SK-N-MC (cell line): ENCODE results near the gene CCDC107.
A peak's percentile ranks its signal among the peaks of the same experiment; 100 is the strongest.

Experiments
- DNase-seq: peaks from one replicate; pipeline ENCODE4 v3.0.0-alpha.2; 2011; ENCODE audit warnings: low read depth, low spot score
- H3K27ac ChIP-seq: fragments of 200-600 bp; sonication (generic); 2 replicates; pipeline ENCODE4 v1.5.1; 2016; ENCODE audit warnings: mixed run types
- H3K36me3 ChIP-seq: fragments of 200-600 bp; sonication (generic); 2 replicates; pipeline ENCODE4 v1.6.1; 2017; ENCODE audit warnings: antibody characterized with exemption, low read length, mixed read lengths; ENCODE audit not compliant: insufficient read depth
- H3K4me3 ChIP-seq: fragments of 200-600 bp; sonication (generic); 2 replicates; pipeline ENCODE4 v1.5.1; 2016
- H3K9ac ChIP-seq: fragments of 200-600 bp; sonication (generic); 2 replicates; pipeline ENCODE4 v1.8.0; 2017; ENCODE audit warnings: mixed run types, mixed read lengths; ENCODE audit not compliant: insufficient read length
- H3K9me3 ChIP-seq: fragments of 200-600 bp; sonication (generic); 2 replicates; pipeline ENCODE4 v1.6.1; 2017; ENCODE audit warnings: low read depth, mild to moderate bottlenecking, antibody characterized with exemption, low read length, moderate library complexity, mixed read lengths
- EZH2 ChIP-seq: fragments of 200-600 bp; sonication (generic); IDR thresholded peaks from one replicate; pipeline ENCODE4 v1.6.1; 2017; ENCODE audit warnings: antibody characterized with exemption
- FOXP2 ChIP-seq: optimal IDR thresholded peaks from 2 replicates; pipeline ENCODE3; 2011; ENCODE audit warnings: mild to moderate bottlenecking, moderate library complexity; ENCODE audit not compliant: insufficient read depth; ENCODE audit errors: extremely low read length, control extremely low read depth
- POLR2AphosphoS5 ChIP-seq: IDR thresholded peaks from 2 replicates; pipeline ENCODE4 v1.6.1; 2012; ENCODE audit warnings: mild to moderate bottlenecking, low read depth, low read length, borderline replicate concordance

Gene CCDC107

DNA sequence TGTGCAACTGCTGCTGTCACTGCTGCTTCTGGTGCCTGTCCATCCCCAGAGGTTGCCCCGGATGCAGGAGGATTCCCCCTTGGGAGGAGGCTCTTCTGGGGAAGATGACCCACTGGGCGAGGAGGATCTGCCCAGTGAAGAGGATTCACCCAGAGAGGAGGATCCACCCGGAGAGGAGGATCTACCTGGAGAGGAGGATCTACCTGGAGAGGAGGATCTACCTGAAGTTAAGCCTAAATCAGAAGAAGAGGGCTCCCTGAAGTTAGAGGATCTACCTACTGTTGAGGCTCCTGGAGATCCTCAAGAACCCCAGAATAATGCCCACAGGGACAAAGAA is 15.9 kb downstream of the CCDC107 start:
- no peak overlapping the region for H3K27ac ChIP-seq
- DNase-seq = no peak
- no peak overlapping the region for H3K9ac ChIP-seq
- TF ChIP-seq FOXP2 = no peak
- no peak overlapping the region for H3K4me3 ChIP-seq
- H3K36me3 ChIP-seq = no peaks in the 10 kb centered on the region
- H3K9me3 ChIP-seq = no peaks in the 10 kb centered on the region

GRCh38 chr9:35675204-35675603 is 17.1 kb downstream of the CCDC107 start:
- Histone ChIP-seq H3K36me3 (no peaks in the 10 kb centered on the region), H3K9me3 (no peaks in the 10 kb centered on the region), H3K4me3 (no peak overlapping the region), H3K27ac (no peak overlapping the region), H3K9ac (no peak overlapping the region)
- TF ChIP-seq POLR2AphosphoS5 (no peak), FOXP2 (no peak), EZH2 (no peak)
- no peak for DNase-seq

DNA sequence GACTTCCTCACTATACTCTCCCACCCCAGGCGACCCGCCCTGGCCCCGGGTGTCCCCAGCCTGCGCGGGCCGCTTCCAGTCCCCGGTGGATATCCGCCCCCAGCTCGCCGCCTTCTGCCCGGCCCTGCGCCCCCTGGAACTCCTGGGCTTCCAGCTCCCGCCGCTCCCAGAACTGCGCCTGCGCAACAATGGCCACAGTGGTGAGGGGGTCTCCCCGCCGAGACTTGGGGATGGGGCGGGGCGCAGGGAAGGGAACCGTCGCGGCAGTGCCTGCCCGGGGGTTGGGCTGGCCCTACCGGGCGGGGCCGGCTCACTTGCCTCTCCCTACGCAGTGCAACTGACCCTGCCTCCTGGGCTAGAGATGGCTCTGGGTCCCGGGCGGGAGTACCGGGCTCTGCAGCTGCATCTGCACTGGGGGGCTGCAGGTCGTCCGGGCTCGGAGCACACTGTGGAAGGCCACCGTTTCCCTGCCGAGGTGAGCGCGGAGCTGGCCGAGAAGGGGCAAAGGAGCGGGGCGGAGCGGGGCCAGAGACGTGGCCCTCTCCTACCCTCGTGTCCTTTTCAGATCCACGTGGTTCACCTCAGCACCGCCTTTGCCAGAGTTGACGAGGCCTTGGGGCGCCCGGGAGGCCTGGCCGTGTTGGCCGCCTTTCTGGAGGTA is 17.8 kb downstream of the CCDC107 start:
- Histone ChIP-seq H3K36me3 (no peaks in the 10 kb centered on the region), H3K9me3 (no peaks in the 10 kb centered on the region), H3K27ac (no peak overlapping the region), H3K9ac (no peak overlapping the region), H3K4me3 (no peak overlapping the region)
- no peak for DNase-seq
- no peak for TF ChIP-seq FOXP2
- TF ChIP-seq POLR2AphosphoS5 = no peak
- TF ChIP-seq EZH2 = no peak

GRCh38 chr9:35679091-35679490 is 21.0 kb downstream of the CCDC107 start:
- no peak overlapping the region for H3K9ac ChIP-seq
- H3K27ac ChIP-seq = no peak overlapping the region
- H3K36me3 ChIP-seq = peaks cover 12% of the 10 kb centered on the region; the same call in 1 of the 2 replicates
- H3K4me3 ChIP-seq = no peak overlapping the region
- H3K9me3 ChIP-seq = no peaks in the 10 kb centered on the region
- no peak for TF ChIP-seq FOXP2
- no peak for TF ChIP-seq POLR2AphosphoS5
- no peak for TF ChIP-seq EZH2
- DNase-seq = no peak

DNA sequence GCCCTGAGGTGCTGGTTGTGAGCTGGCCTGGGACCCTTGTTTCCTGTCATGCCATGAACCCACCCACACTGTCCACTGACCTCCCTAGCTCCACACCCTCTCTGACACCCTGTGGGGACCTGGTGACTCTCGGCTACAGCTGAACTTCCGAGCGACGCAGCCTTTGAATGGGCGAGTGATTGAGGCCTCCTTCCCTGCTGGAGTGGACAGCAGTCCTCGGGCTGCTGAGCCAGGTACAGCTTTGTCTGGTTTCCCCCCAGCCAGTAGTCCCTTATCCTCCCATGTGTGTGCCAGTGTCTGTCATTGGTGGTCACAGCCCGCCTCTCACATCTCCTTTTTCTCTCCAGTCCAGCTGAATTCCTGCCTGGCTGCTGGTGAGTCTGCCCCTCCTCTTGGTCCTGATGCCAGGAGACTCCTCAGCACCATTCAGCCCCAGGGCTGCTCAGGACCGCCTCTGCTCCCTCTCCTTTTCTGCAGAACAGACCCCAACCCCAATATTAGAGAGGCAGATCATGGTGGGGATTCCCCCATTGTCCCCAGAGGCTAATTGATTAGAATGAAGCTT is 21.8 kb downstream of the CCDC107 start:
- no peak overlapping the region for H3K4me3 ChIP-seq

GRCh38 chr9:35680331-35681105 is 22.4 kb downstream of the CCDC107 start:
- Histone ChIP-seq H3K9ac (no peak overlapping the region), H3K27ac (no peak overlapping the region), H3K9me3 (no peaks in the 10 kb centered on the region), H3K4me3 (no peak overlapping the region), H3K36me3 (peaks cover 22% of the 10 kb centered on the region; the same call in 1 of the 2 replicates)
- TF ChIP-seq POLR2AphosphoS5 (peak; percentile 14; the same call in 1 of the 2 replicates), FOXP2 (no peak), EZH2 (no peak)
- no peak for DNase-seq

More for the DNA sequence above, 21.8 kb downstream of the CCDC107 start:
- no peak for DNase-seq
- Histone ChIP-seq H3K36me3 (peaks cover 19% of the 10 kb centered on the region; the same call in 1 of the 2 replicates), H3K9ac (no peak overlapping the region), H3K9me3 (no peaks in the 10 kb centered on the region), H3K27ac (no peak overlapping the region)
- TF ChIP-seq POLR2AphosphoS5 = no peak
- no peak for TF ChIP-seq EZH2
- no peak for TF ChIP-seq FOXP2

DNA sequence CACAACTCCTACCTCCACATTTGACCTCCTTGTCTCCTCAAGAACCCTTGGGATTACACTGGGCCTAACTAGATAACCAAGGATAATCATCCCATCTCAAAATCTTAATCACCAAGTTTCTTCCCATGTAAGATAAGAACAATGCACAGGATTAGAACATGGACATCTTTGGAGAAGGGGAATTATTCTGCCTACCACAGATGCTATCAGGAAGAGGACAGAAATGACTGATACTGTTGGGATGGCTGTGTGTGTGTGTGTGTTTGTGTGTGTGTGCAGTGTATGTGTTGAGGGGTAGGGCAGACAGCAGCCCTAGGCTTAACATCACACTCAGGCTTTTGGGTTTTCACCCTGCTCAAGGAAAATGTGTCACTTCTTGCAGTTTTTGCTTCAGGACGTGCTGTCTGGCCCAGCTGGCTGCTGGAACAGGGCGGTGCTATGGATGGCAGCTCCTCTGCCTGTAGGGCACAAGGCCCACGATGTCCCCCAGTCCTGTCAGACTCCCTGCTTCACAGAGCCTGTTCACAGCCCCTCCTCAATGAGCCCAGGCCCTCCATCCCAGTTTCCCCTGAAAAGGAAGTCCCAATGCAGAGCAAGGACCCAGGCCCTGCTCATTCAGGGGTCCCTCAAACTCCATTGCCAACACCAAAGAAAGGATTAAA is 23.4 kb downstream of the CCDC107 start:
- Histone ChIP-seq H3K4me3 (no peak overlapping the region), H3K9ac (no peak overlapping the region), H3K27ac (no peak overlapping the region), H3K9me3 (no peaks in the 10 kb centered on the region), H3K36me3 (peaks cover 22% of the 10 kb centered on the region; the same call in 1 of the 2 replicates)
- no peak for DNase-seq
- no peak for TF ChIP-seq FOXP2
- TF ChIP-seq POLR2AphosphoS5 = no peak
- no peak for TF ChIP-seq EZH2

GRCh38 chr9:35682051-35682450 is 24.0 kb downstream of the CCDC107 start:
- TF ChIP-seq POLR2AphosphoS5 = no peak
- no peak for TF ChIP-seq FOXP2
- TF ChIP-seq EZH2 = no peak
- H3K9me3 ChIP-seq = no peaks in the 10 kb centered on the region
- no peak overlapping the region for H3K27ac ChIP-seq
- peaks cover 22% of the 10 kb centered on the region; the same call in 1 of the 2 replicates for H3K36me3 ChIP-seq
- no peak for DNase-seq
- no peak overlapping the region for H3K9ac ChIP-seq
- H3K4me3 ChIP-seq = no peak overlapping the region
